Measurements from ENCODE around the gene STAM.

DNA sequence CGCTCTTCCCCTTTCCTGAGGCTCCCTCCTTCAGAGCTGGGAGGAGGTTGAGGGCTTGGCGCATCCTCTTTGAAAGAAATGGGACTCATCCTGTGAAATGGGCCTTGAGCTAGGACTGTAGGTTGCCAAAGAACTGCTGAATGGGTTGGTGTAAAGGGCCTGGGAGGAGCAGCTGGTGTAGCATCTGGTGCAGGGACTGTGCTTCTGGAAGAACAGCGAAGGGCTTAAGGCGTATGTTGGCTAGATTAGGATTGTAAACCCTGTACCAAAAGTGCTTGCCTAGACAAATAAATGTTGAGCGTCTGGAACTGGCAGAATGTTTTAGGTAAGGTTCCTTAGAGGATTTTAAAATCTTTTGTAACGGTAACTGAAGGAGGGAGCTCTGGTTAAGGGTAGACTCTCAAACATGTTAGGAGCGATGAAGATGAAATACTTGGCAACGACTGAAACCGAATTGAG, 563 bp downstream of the STAM start:
- TF ChIP-seq, protein P1, sequence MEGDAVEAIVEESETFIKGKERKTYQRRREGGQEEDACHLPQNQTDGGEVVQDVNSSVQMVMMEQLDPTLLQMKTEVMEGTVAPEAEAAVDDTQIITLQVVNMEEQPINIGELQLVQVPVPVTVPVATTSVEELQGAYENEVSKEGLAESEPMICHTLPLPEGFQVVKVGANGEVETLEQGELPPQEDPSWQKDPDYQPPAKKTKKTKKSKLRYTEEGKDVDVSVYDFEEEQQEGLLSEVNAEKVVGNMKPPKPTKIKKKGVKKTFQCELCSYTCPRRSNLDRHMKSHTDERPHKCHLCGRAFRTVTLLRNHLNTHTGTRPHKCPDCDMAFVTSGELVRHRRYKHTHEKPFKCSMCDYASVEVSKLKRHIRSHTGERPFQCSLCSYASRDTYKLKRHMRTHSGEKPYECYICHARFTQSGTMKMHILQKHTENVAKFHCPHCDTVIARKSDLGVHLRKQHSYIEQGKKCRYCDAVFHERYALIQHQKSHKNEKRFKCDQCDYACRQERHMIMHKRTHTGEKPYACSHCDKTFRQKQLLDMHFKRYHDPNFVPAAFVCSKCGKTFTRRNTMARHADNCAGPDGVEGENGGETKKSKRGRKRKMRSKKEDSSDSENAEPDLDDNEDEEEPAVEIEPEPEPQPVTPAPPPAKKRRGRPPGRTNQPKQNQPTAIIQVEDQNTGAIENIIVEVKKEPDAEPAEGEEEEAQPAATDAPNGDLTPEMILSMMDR (IDR thresholded peaks at IDR 0.05; ENCODE audit: poor library complexity, severe bottlenecking), result no peak
- TF ChIP-seq, protein P2, sequence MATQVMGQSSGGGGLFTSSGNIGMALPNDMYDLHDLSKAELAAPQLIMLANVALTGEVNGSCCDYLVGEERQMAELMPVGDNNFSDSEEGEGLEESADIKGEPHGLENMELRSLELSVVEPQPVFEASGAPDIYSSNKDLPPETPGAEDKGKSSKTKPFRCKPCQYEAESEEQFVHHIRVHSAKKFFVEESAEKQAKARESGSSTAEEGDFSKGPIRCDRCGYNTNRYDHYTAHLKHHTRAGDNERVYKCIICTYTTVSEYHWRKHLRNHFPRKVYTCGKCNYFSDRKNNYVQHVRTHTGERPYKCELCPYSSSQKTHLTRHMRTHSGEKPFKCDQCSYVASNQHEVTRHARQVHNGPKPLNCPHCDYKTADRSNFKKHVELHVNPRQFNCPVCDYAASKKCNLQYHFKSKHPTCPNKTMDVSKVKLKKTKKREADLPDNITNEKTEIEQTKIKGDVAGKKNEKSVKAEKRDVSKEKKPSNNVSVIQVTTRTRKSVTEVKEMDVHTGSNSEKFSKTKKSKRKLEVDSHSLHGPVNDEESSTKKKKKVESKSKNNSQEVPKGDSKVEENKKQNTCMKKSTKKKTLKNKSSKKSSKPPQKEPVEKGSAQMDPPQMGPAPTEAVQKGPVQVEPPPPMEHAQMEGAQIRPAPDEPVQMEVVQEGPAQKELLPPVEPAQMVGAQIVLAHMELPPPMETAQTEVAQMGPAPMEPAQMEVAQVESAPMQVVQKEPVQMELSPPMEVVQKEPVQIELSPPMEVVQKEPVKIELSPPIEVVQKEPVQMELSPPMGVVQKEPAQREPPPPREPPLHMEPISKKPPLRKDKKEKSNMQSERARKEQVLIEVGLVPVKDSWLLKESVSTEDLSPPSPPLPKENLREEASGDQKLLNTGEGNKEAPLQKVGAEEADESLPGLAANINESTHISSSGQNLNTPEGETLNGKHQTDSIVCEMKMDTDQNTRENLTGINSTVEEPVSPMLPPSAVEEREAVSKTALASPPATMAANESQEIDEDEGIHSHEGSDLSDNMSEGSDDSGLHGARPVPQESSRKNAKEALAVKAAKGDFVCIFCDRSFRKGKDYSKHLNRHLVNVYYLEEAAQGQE (IDR thresholded peaks at IDR 0.05; ENCODE audit: borderline replicate concordance), result no peak

All from neural cell (in vitro differentiated cells).